Ishikawa (cell line): Measurements from ENCODE around the gene DRD4.

Experiments used
- CEBPB ChIP-seq: IDR thresholded peaks from 2 replicates; pipeline ENCODE4 v1.6.1; 2012
- CREB1 ChIP-seq: IDR thresholded peaks from 2 replicates; pipeline ENCODE4 v1.6.1; 2012; ENCODE audit warnings: low read depth
- EGR1 ChIP-seq: IDR thresholded peaks from 2 replicates; pipeline ENCODE4 v1.6.1; 2012
- EP300 ChIP-seq: IDR thresholded peaks from 2 replicates; pipeline ENCODE4 v1.6.1; 2012; ENCODE audit warnings: borderline replicate concordance
- FOXM1 ChIP-seq: IDR thresholded peaks from 2 replicates; pipeline ENCODE4 v1.6.1; 2012; ENCODE audit warnings: low read depth, borderline replicate concordance
- NFIC ChIP-seq: IDR thresholded peaks from 2 replicates; pipeline ENCODE4 v1.6.1; 2012
- RAD21 ChIP-seq: IDR thresholded peaks from 2 replicates; pipeline ENCODE4 v1.6.1; 2012; ENCODE audit warnings: low read depth
- TAF1 ChIP-seq: IDR thresholded peaks from 2 replicates; pipeline ENCODE4 v1.6.1; 2012; ENCODE audit warnings: low read depth, mild to moderate bottlenecking
- TCF12 ChIP-seq: IDR thresholded peaks from 2 replicates; pipeline ENCODE4 v1.6.1; 2012; ENCODE audit warnings: low read depth
- TEAD4 ChIP-seq: IDR thresholded peaks from 2 replicates; pipeline ENCODE4 v1.6.1; 2012
- YY1 ChIP-seq: IDR thresholded peaks from 2 replicates; pipeline ENCODE4 v1.6.1; 2012; ENCODE audit warnings: low read depth
- ZBTB7A ChIP-seq: IDR thresholded peaks from 2 replicates; pipeline ENCODE4 v1.6.1; 2012; ENCODE audit warnings: low read depth
- TF ChIP-seq, protein P1 (sequence below): IDR thresholded peaks from 2 replicates; pipeline ENCODE4 v1.6.1; 2012
- TF ChIP-seq, protein P2 (sequence below): IDR thresholded peaks from 2 replicates; pipeline ENCODE4 v1.6.1; 2012; ENCODE audit warnings: low read depth, mild to moderate bottlenecking
- TF ChIP-seq, protein P3 (sequence below): IDR thresholded peaks from 2 replicates; pipeline ENCODE4 v1.6.1; 2012

DRD4 gene

DNA sequence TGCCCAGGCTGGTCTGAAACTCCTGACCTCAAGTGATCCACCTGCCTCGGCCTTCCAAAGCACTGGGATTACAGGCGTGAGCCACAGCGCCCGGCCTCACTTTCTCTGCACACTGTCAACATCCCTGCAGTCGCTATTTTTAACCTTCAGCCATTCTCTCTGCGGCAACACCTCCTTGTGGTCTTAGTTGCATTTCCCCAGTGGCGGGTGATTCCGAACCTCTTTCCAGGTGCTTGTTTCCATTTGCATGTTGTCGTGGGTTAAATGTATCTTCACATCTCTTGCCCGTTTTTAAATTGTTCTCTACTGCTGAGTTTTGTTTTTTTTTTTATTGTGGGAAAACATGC, 7.9 kb upstream of the DRD4 start:
- TF ChIP-seq, protein P1, sequence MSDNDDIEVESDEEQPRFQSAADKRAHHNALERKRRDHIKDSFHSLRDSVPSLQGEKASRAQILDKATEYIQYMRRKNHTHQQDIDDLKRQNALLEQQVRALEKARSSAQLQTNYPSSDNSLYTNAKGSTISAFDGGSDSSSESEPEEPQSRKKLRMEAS: no peak
- TF ChIP-seq NFIC: no peak
- no peak for TF ChIP-seq CREB1
- TF ChIP-seq EGR1: no peak
- TF ChIP-seq TCF12: no peak
- TF ChIP-seq ZBTB7A: no peak
- no peak for TF ChIP-seq YY1
- TF ChIP-seq CEBPB: no peak

DNA sequence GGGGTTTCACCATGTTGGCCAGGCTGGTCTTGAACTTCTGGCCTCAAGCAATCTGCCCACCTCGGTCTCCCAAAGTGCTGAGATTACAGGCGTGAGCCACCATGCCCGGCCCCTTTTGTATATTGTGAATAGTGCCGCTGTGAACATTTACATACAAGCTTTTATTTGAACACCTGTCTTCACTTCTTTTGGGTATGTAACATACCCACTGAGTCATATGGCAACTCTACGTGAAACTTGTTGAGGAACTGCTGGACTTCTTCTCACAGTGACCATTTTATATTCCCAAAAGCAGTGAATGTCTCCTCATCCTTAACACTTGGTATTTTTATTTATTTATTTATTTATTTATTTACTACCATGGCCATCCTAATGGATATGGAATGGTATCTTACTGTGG, 6.2 kb upstream of the DRD4 start:
- TF ChIP-seq RAD21: no peak
- TF ChIP-seq FOXM1: no peak
- no peak for TF ChIP-seq TAF1
- TF ChIP-seq EP300: no peak
- TF ChIP-seq YY1: no peak
- TF ChIP-seq, protein P2, sequence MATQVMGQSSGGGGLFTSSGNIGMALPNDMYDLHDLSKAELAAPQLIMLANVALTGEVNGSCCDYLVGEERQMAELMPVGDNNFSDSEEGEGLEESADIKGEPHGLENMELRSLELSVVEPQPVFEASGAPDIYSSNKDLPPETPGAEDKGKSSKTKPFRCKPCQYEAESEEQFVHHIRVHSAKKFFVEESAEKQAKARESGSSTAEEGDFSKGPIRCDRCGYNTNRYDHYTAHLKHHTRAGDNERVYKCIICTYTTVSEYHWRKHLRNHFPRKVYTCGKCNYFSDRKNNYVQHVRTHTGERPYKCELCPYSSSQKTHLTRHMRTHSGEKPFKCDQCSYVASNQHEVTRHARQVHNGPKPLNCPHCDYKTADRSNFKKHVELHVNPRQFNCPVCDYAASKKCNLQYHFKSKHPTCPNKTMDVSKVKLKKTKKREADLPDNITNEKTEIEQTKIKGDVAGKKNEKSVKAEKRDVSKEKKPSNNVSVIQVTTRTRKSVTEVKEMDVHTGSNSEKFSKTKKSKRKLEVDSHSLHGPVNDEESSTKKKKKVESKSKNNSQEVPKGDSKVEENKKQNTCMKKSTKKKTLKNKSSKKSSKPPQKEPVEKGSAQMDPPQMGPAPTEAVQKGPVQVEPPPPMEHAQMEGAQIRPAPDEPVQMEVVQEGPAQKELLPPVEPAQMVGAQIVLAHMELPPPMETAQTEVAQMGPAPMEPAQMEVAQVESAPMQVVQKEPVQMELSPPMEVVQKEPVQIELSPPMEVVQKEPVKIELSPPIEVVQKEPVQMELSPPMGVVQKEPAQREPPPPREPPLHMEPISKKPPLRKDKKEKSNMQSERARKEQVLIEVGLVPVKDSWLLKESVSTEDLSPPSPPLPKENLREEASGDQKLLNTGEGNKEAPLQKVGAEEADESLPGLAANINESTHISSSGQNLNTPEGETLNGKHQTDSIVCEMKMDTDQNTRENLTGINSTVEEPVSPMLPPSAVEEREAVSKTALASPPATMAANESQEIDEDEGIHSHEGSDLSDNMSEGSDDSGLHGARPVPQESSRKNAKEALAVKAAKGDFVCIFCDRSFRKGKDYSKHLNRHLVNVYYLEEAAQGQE: no peak
- TF ChIP-seq, protein P1: no peak
- TF ChIP-seq TCF12: no peak
- no peak for TF ChIP-seq CREB1
- no peak for TF ChIP-seq TEAD4
- TF ChIP-seq, protein P3, sequence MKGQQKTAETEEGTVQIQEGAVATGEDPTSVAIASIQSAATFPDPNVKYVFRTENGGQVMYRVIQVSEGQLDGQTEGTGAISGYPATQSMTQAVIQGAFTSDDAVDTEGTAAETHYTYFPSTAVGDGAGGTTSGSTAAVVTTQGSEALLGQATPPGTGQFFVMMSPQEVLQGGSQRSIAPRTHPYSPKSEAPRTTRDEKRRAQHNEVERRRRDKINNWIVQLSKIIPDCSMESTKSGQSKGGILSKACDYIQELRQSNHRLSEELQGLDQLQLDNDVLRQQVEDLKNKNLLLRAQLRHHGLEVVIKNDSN: no peak
- no peak for TF ChIP-seq ZBTB7A
- TF ChIP-seq NFIC: no peak
- TF ChIP-seq CEBPB: no peak
- no peak for TF ChIP-seq EGR1

- TF ChIP-seq, protein P2: no peak
- TF ChIP-seq FOXM1 (no peak), EGR1 (no peak), NFIC (no peak)
- TF ChIP-seq, protein P1: no peak
Observed at GRCh38 chr11:635945-636510, 1.0 kb upstream of the DRD4 start.

DNA sequence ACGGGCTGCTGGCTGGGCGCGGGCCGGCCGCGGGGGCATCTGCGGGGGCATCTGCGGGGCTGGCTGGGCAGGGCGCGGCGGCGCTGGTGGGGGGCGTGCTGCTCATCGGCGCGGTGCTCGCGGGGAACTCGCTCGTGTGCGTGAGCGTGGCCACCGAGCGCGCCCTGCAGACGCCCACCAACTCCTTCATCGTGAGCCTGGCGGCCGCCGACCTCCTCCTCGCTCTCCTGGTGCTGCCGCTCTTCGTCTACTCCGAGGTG, 194 bp downstream of the DRD4 start:
- TF ChIP-seq FOXM1 (no peak), CREB1 (no peak), YY1 (no peak), ZBTB7A (no peak), EGR1 (no peak), EP300 (no peak), RAD21 (no peak)
- TF ChIP-seq, protein P2: no peak
- TF ChIP-seq, protein P1: no peak
- TF ChIP-seq, protein P3: no peak
